Omental fat pad (tissue), 4 donors: ENCODE measurements around the gene OR2K2. TPM values are rescaled to one million over a fixed set of nuclear protein-coding genes. Genes with fewer than 3 reads are reported as not detected.

Experiments
- ATAC-seq: fragments of 150-250 bp; one replicate; pipeline ENCODE4 v1.9.1; 2016; ENCODE audit warnings: mild to moderate bottlenecking, moderate library complexity; ENCODE audit not compliant: low FRiP score
- DNase-seq: peaks from one replicate; pipeline ENCODE4 v3.0.0-alpha.2; 2019; ENCODE audit warnings: low spot score
- CTCF ChIP-seq, 3 donors: fragments of 450-650 bp; IDR thresholded peaks; one replicate each; pipeline ENCODE4 v1.5.1; 2016 to 2017; ENCODE audit warnings: antibody characterized with exemption in 3 of 3, mild to moderate bottlenecking in 3 of 3, moderate library complexity in 2 of 3
- total RNA-seq, 4 donors: library from RNA; depleted of rRNA; stranded (reverse); fragments of >200 nt; gene quantifications; one replicate each; pipeline ENCODE4 v1.1.0, GENCODE V29; 2016

The OR2K2 gene, protein sequence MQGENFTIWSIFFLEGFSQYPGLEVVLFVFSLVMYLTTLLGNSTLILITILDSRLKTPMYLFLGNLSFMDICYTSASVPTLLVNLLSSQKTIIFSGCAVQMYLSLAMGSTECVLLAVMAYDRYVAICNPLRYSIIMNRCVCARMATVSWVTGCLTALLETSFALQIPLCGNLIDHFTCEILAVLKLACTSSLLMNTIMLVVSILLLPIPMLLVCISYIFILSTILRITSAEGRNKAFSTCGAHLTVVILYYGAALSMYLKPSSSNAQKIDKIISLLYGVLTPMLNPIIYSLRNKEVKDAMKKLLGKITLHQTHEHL
- not detected for total RNA-seq

DNA sequence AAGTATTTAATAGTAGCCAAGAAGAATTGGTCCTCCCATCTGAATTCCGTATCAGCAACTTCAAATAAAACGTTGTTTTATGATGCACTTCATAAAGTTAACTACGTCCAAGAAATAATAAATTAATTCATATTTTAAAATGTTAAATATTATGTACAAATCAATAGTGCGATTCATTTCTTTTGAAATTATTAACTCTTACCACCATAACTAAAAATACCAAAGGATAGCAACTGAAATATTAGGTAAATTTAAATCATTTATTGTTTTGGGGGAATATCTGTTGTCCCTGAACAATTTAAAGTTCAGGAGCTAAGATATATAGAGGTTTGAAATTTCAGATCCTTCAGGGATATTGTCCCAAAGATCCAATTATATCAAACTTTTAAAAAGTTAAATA lies at the start of gene OR2K2:
TSS of gene OR2K2 (minus strand) at position 101 of the 400 bp plus-strand sequence. CDS start 1,791 bp downstream, outside the sequence.
- ATAC-seq (no peak), DNase-seq (no peak)
- TF ChIP-seq CTCF (IDR thresholded peaks at IDR 0.05), result no peak

DNA sequence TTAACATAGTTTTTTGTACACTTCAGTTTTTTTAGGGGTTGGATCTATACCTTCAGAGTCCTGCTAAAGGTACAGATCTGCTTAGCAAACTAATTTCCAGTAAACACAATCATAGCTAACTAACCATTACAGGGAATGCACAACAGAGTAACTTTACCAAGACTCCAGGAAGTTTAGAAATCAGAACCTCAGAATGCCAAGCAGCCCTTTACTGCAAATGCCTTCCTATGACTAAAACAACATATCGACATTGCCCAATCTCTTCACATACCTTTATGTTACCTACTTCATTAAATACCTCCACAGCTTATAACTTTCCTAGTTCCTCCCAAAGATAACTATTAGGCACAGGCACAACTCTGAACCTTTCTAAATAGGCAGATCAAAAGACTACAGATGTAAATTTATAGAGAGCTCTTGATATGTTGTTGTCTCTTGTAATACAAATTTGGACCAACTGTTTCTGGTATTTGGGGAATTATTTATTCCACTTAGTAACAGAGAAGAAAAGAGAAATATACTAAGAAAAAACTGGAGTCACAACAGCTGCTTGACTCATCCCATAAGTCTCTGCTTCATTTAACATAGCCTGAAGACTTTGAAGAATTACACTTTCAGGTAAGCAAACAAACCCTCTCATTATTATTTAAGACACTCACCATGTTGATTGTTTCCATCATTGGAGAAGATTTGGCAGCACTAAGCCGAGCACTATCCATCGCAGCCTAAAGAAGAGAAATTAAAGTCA lies 46.0 kb upstream of the OR2K2 start:
- no peak for ATAC-seq
- DNase-seq, result no peak
- no peak for TF ChIP-seq CTCF (IDR thresholded peaks at IDR 0.05)

GRCh38 chr9:111375062-111375461 lies 45.0 kb upstream of the OR2K2 start:
- no peak for DNase-seq
- ATAC-seq, result no peak
- TF ChIP-seq CTCF (IDR thresholded peaks at IDR 0.05), result no peak

- TF ChIP-seq CTCF (IDR thresholded peaks at IDR 0.05), result no peak
- DNase-seq, result no peak
- ATAC-seq, result no peak
These were observed 42.3 kb upstream of the OR2K2 start for GRCh38 chr9:111372297-111372696.

DNA sequence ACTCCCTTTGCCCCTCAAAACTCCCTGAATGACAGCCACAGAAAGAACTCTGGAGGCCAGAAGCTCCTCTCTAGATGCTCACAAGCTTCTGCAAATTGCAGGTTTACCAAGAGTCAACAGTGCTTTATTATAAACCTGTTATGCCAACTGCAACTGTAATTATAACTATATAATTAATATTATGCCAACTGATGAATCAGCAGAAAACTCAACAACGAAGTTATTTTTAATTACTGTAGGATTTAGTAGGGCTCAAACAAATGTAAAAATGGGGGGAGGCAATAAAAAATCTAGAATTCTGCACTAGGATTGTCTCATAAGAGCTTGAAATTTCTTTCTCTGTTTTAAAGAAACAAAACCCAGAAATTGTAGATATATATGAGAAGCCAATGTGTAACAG lies 37.0 kb upstream of the OR2K2 start:
- DNase-seq, result no peak
- TF ChIP-seq CTCF (IDR thresholded peaks at IDR 0.05), result no peak
- no peak for ATAC-seq

- DNase-seq (no peak), ATAC-seq (no peak)
- no peak for TF ChIP-seq CTCF (IDR thresholded peaks at IDR 0.05)
These were observed 32.5 kb upstream of the OR2K2 start for GRCh38 chr9:111362526-111362925.

- DNase-seq, result no peak
- ATAC-seq, result no peak
- TF ChIP-seq CTCF (IDR thresholded peaks at IDR 0.05), result no peak
These were observed 30.9 kb upstream of the OR2K2 start for GRCh38 chr9:111360881-111361280.
